Fibroblast of peridontal ligament (primary cell): Measurements from ENCODE around the gene GJA4.

ENCODE experiments used
- DNase-seq: peaks from one replicate; pipeline ENCODE4 v3.0.0-alpha.2; 2010; ENCODE audit errors: extremely low read depth

The GJA4 gene

GRCh38 chr1:34839526-34840305 is 46.9 kb downstream of the GJA4 start:
- DNase-seq = no peak

GRCh38 chr1:34840426-34840825 is 47.6 kb downstream of the GJA4 start:
- no peak for DNase-seq

- no peak for DNase-seq
Observed at GRCh38 chr1:34842073-34842472, 49.3 kb downstream of the GJA4 start.

GRCh38 chr1:34842952-34843371 is 50.2 kb downstream of the GJA4 start:
- DNase-seq = no peak

GRCh38 chr1:34843392-34844251 is 50.8 kb downstream of the GJA4 start:
- no peak for DNase-seq

GRCh38 chr1:34844252-34844634 is 51.4 kb downstream of the GJA4 start:
- DNase-seq = no peak
